ENCODE measurements around the gene ANKS1B.

The ANKS1B gene

GRCh38 chr12:99231031-99231430 is 753.7 kb downstream of the ANKS1B start:
- TF ChIP-seq CTCF (IDR thresholded peaks at IDR 0.05; ENCODE audit: control insufficient read depth, extremely low read depth, insufficient read depth), result no peak

GRCh38 chr12:99224237-99224636 is 760.5 kb downstream of the ANKS1B start:
- no peak overlapping the region for H3K4me3 ChIP-seq (ENCODE audit: low read depth, low read length)
- no peak for DNase-seq (ENCODE audit: low read depth)

More at GRCh38 chr12:99231031-99231430, 753.7 kb downstream of the ANKS1B start:
- H3K4me3 ChIP-seq (ENCODE audit: low read depth, low read length), result no peak overlapping the region
- DNase-seq (ENCODE audit: low read depth), result no peak

GRCh38 chr12:99223579-99223978 is 761.2 kb downstream of the ANKS1B start:
- TF ChIP-seq CTCF (IDR thresholded peaks at IDR 0.05; ENCODE audit: control insufficient read depth, extremely low read depth, insufficient read depth), result no peak
- no peak for DNase-seq (ENCODE audit: low read depth)
- H3K4me3 ChIP-seq (ENCODE audit: low read depth, low read length), result no peak overlapping the region

More at GRCh38 chr12:99224237-99224636, 760.5 kb downstream of the ANKS1B start:
- no peak for TF ChIP-seq CTCF (IDR thresholded peaks at IDR 0.05; ENCODE audit: control insufficient read depth, extremely low read depth, insufficient read depth)

DNA sequence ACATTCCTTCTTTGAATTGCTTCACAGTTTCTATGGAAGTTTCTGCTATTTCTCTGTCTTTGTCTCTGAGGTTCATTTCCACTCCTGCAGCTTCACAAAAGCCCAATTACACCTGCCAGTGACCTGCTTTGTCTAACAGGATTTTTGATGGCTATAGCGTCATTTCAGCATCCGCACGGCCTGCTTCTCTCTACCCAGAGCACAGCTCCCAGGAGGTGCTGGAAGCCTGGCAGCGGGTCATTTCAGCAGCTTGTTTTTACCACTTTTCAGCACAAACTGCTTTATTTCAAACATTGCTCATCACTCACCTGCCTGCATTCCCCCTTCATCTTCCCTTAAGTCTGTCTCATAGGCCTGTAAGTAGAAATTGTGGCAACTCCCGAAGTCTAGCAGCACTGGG is 771.7 kb downstream of the ANKS1B start:
- no peak for TF ChIP-seq CTCF (IDR thresholded peaks at IDR 0.05; ENCODE audit: control insufficient read depth, extremely low read depth, insufficient read depth)
- no peak overlapping the region for H3K4me3 ChIP-seq (ENCODE audit: low read depth, low read length)
- DNase-seq (ENCODE audit: low read depth), result no peak

GRCh38 chr12:99212275-99212674 is 772.5 kb downstream of the ANKS1B start:
- H3K4me3 ChIP-seq (ENCODE audit: low read depth, low read length), result no peak overlapping the region
- no peak for TF ChIP-seq CTCF (IDR thresholded peaks at IDR 0.05; ENCODE audit: control insufficient read depth, extremely low read depth, insufficient read depth)
- no peak for DNase-seq (ENCODE audit: low read depth)

DNA sequence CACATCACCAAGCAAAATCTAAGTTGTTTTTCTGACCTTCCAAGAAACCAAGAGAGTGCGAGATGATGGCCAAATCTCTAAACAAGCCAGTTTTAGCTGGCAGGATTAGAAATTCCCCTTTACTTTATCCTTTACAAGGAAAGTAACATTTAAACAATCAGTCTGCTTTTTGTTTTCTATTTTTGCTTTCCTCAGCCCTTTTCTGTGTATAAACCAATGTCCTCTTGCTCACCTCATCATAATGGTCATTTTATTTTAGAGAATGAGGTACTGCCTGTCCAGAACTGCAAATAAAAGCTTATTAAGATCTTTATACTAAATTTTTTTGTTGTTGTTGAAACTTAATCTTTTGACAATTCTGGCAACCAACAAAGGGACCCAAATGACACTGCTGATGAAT is 779.6 kb downstream of the ANKS1B start:
- DNase-seq (ENCODE audit: low read depth), result no peak
- H3K4me3 ChIP-seq (ENCODE audit: low read depth, low read length), result no peak overlapping the region
- TF ChIP-seq CTCF (IDR thresholded peaks at IDR 0.05; ENCODE audit: control insufficient read depth, extremely low read depth, insufficient read depth), result no peak

- no peak for TF ChIP-seq CTCF (IDR thresholded peaks at IDR 0.05; ENCODE audit: control insufficient read depth, extremely low read depth, insufficient read depth)
- no peak overlapping the region for H3K4me3 ChIP-seq (ENCODE audit: low read depth, low read length)
- DNase-seq (ENCODE audit: low read depth), result no peak
Observed at GRCh38 chr12:99201906-99202645, 782.7 kb downstream of the ANKS1B start.
